Measurements from ENCODE around the gene CELSR3. TPM values are rescaled to one million over a fixed set of nuclear protein-coding genes. Genes with fewer than 3 reads are reported as not detected.

Gene CELSR3
- total RNA-seq, 1 donor, result 1.4 TPM

DNA sequence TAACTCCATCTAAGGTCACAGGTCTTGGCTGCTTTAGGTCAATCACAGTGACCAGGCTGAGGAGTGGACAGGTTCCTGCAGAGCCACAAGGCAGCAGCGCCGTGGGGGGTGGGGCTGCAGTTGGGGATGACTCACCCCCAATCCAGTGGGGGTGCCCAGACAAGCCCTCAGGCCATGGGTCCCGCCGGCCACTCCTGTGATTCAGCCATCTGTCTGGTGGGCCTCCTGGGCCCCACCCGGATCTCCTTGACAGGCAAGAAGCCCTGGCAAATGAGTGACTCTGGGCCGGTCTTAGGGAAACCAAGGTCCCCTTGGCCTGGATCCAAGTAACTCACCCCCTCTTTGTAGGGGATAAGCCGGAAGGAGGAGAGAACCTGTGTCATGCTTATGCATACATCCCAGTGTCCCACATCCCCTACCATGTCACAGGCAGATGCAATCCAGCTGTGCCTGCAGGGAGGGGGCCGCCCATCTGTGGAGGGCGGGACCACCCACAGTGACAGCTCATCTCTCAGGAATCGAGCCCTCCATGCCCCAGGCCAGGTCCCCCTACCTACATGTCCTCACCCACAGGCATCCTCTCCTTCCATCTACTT, 67.1 kb downstream of the CELSR3 start:
- Histone ChIP-seq H3K4me1 (ENCODE audit: insufficient read depth, low read length) (peaks cover 38% of the 10 kb centered on the region), H3K27me3 (ENCODE audit: insufficient read depth, low read length) (no peaks in the 10 kb centered on the region), H3K9me3 (ENCODE audit: low read depth, low read length) (no peaks in the 10 kb centered on the region), H2AFZ (ENCODE audit: low read length) (no peak overlapping the region), H3K4me3 (ENCODE audit: insufficient read depth, low read length) (peak overlapping the region; percentile 76), H3K4me2 (ENCODE audit: insufficient read depth, low read length) (peak overlapping the region; percentile 88), H3K27ac (ENCODE audit: low read depth, low read length) (peak overlapping the region; percentile 17), H3K79me2 (ENCODE audit: insufficient read depth, low read length) (peaks cover 6% of the 10 kb centered on the region), H4K20me1 (ENCODE audit: insufficient read depth, low read length) (peaks cover 7% of the 10 kb centered on the region), H3K36me3 (ENCODE audit: insufficient read depth, low read length) (peaks cover 26% of the 10 kb centered on the region)
- peak; percentile 99 for DNase-seq (ENCODE audit: insufficient read length, low spot score, missing footprints)
- TF ChIP-seq, protein P1, sequence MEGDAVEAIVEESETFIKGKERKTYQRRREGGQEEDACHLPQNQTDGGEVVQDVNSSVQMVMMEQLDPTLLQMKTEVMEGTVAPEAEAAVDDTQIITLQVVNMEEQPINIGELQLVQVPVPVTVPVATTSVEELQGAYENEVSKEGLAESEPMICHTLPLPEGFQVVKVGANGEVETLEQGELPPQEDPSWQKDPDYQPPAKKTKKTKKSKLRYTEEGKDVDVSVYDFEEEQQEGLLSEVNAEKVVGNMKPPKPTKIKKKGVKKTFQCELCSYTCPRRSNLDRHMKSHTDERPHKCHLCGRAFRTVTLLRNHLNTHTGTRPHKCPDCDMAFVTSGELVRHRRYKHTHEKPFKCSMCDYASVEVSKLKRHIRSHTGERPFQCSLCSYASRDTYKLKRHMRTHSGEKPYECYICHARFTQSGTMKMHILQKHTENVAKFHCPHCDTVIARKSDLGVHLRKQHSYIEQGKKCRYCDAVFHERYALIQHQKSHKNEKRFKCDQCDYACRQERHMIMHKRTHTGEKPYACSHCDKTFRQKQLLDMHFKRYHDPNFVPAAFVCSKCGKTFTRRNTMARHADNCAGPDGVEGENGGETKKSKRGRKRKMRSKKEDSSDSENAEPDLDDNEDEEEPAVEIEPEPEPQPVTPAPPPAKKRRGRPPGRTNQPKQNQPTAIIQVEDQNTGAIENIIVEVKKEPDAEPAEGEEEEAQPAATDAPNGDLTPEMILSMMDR (IDR thresholded peaks at IDR 0.05; ENCODE audit: extremely low read depth, low read depth, low read length), result no peak

DNA sequence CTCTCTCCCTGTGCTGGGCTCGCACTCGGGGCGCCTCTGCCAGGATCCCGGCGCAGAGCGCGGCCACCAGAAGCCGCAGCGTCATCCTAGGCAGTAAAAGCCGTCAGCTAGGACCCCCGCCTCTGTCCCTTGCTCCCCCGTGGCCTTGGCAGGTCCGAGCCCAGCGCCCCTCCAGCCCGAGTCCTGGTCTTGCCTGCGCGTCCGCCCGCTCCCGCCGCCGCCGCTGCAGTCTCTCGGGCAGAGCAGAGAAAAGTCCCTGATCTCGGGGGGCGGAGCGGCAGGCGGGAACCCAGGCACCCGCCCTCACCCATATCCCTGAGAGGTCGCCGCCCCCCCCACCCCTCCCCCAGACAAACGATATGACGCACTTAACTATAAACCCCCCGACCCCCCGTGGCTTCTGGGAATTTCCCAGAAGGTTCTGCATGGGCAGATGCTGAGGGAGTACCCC, 67.6 kb downstream of the CELSR3 start, which contains the start of gene COL7A1:
COL7A1 (minus strand) TSS at position 255 of the 451 bp plus-strand sequence; CDS start at position 85, 170 bp downstream.
- Histone ChIP-seq H3K36me3 (ENCODE audit: insufficient read depth, low read length) (peaks cover 21% of the 10 kb centered on the region), H3K27ac (ENCODE audit: low read depth, low read length) (peak within 1 kb of the TSS; percentile 17), H3K27me3 (ENCODE audit: insufficient read depth, low read length) (no peaks in the 10 kb centered on the region), H3K79me2 (ENCODE audit: insufficient read depth, low read length) (peaks cover 6% of the 10 kb centered on the region), H2AFZ (ENCODE audit: low read length) (peak within 1 kb of the TSS; percentile 76), H3K4me1 (ENCODE audit: insufficient read depth, low read length) (peaks cover 38% of the 10 kb centered on the region), H3K4me2 (ENCODE audit: insufficient read depth, low read length) (peak within 1 kb of the TSS; percentile 88), H4K20me1 (ENCODE audit: insufficient read depth, low read length) (peaks cover 5% of the 10 kb centered on the region), H3K9me3 (ENCODE audit: low read depth, low read length) (no peaks in the 10 kb centered on the region), H3K4me3 (ENCODE audit: insufficient read depth, low read length) (peak within 1 kb of the TSS; percentile 76)
- TF ChIP-seq, protein P1 (IDR thresholded peaks at IDR 0.05; ENCODE audit: extremely low read depth, low read depth, low read length), result no peak
- DNase-seq (ENCODE audit: insufficient read length, low spot score, missing footprints), result peak; percentile 96

DNA sequence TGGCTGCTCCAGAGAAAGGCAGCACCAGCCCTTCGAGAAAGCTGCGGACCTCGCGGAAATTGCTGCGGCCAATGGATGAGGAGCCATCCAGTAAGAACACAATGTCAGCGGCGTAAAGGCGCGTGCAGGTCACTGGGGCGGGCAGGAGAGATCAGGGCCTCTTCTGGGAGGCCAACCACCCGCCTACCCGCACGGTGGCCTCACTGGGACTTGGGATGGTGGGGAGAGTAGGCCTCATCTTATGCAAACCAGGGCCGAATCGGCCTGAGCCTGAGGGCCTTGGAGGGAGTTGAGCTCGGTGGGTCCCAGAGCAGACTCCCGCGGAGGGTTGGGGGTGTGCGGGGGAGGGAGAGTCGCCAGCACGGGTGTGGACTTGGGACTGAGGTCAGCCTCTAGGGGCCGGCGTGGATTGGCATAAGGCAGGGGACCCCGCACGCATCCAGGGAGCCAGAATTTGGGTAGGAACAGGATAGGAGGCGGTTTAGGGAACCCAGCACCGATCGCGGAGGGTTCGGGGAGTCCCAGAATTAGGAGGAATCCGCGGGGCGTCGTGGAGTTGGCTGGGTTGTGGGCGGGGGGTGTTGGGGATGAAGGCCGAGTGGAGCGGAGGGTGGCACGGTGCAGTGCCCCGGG, 68.2 kb downstream of the CELSR3 start:
- Histone ChIP-seq H3K9me3 (ENCODE audit: low read depth, low read length) (no peaks in the 10 kb centered on the region), H3K27me3 (ENCODE audit: insufficient read depth, low read length) (no peaks in the 10 kb centered on the region), H3K79me2 (ENCODE audit: insufficient read depth, low read length) (peaks cover 6% of the 10 kb centered on the region), H3K4me3 (ENCODE audit: insufficient read depth, low read length) (peak overlapping the region; percentile 76), H2AFZ (ENCODE audit: low read length) (peak overlapping the region; percentile 76), H3K4me1 (ENCODE audit: insufficient read depth, low read length) (peaks cover 34% of the 10 kb centered on the region), H3K36me3 (ENCODE audit: insufficient read depth, low read length) (peaks cover 16% of the 10 kb centered on the region), H3K27ac (ENCODE audit: low read depth, low read length) (peak overlapping the region; percentile 17), H4K20me1 (ENCODE audit: insufficient read depth, low read length) (peaks cover 5% of the 10 kb centered on the region), H3K4me2 (ENCODE audit: insufficient read depth, low read length) (peak overlapping the region; percentile 88)
- DNase-seq (ENCODE audit: insufficient read length, low spot score, missing footprints), result peak; percentile 93
- TF ChIP-seq, protein P1 (IDR thresholded peaks at IDR 0.05; ENCODE audit: extremely low read depth, low read depth, low read length), result no peak

DNA sequence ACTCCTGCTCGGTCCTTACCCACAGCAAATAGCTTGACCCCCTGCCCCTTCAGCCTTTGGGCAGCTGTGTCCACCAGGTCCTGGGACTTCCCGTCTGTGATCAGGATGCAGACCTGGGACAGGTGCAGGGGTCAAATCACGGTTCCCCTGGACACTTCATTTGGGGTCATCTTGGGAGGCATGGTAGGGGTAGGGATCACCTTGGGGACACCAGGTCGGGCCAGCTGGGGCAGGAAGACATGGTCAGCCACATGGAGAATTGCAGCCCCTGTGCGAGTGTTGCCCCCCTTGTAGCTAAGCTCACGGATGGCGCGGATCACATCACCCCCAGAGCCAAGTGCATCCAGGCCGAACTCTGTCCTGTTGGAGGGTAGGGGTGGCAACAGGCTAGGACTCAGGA, 69.3 kb downstream of the CELSR3 start:
- Histone ChIP-seq H4K20me1 (ENCODE audit: insufficient read depth, low read length) (peaks cover 2% of the 10 kb centered on the region), H3K4me2 (ENCODE audit: insufficient read depth, low read length) (no peak overlapping the region), H3K9me3 (ENCODE audit: low read depth, low read length) (no peaks in the 10 kb centered on the region), H3K4me3 (ENCODE audit: insufficient read depth, low read length) (no peak overlapping the region), H3K27me3 (ENCODE audit: insufficient read depth, low read length) (no peaks in the 10 kb centered on the region), H3K27ac (ENCODE audit: low read depth, low read length) (no peak overlapping the region), H3K36me3 (ENCODE audit: insufficient read depth, low read length) (peaks cover 9% of the 10 kb centered on the region), H3K79me2 (ENCODE audit: insufficient read depth, low read length) (peaks cover 6% of the 10 kb centered on the region), H3K4me1 (ENCODE audit: insufficient read depth, low read length) (peaks cover 22% of the 10 kb centered on the region), H2AFZ (ENCODE audit: low read length) (no peak overlapping the region)
- peak; percentile 77 for DNase-seq (ENCODE audit: insufficient read length, low spot score, missing footprints)
- TF ChIP-seq, protein P1 (IDR thresholded peaks at IDR 0.05; ENCODE audit: extremely low read depth, low read depth, low read length), result no peak
